OCI-LY1 (cell line): Measurements from ENCODE around the gene ADAMTS9.

Experiments used
- H2AFZ ChIP-seq: fragments of 200-600 bp; sonication (generic), shearing (Covaris generic); 2 replicates; pipeline ENCODE4 v1.6.0; 2014; ENCODE audit warnings: antibody characterized with exemption, mild to moderate bottlenecking, low read length
- H3F3A ChIP-seq: fragments of 200-600 bp; sonication (generic), shearing (Covaris generic); 2 replicates; pipeline ENCODE4 v1.6.0; 2014; ENCODE audit warnings: mild to moderate bottlenecking, antibody characterized with exemption, low read length, moderate library complexity; ENCODE audit not compliant: insufficient read depth
- H3K27ac ChIP-seq: fragments of 200-600 bp; sonication (generic); 2 replicates; pipeline ENCODE4 v1.5.1; 2014; ENCODE audit warnings: low read length, mixed run types, mild to moderate bottlenecking, low read depth; ENCODE audit not compliant: poor library complexity, severe bottlenecking
- H3K27me3 ChIP-seq: fragments of 200-600 bp; sonication (generic); 2 replicates; pipeline ENCODE4 v1.6.0; 2014; ENCODE audit warnings: antibody characterized with exemption, mild to moderate bottlenecking, low read length, moderate library complexity; ENCODE audit not compliant: insufficient read depth
- H3K36me3 ChIP-seq: fragments of 200-600 bp; sonication (generic); 2 replicates; pipeline ENCODE4 v1.6.1; 2014; ENCODE audit warnings: mild to moderate bottlenecking, antibody characterized with exemption, low read length, moderate library complexity, mixed read lengths; ENCODE audit not compliant: insufficient read depth
- H3K4me1 ChIP-seq: fragments of 200-600 bp; sonication (generic); 2 replicates; pipeline ENCODE4 v1.5.1; 2014; ENCODE audit warnings: mild to moderate bottlenecking, low read length, moderate library complexity; ENCODE audit not compliant: insufficient read depth, severe bottlenecking
- H3K4me2 ChIP-seq: fragments of 200-600 bp; sonication (generic), shearing (Covaris generic); 2 replicates; pipeline ENCODE4 v1.6.1; 2014; ENCODE audit warnings: low read length
- H3K4me3 ChIP-seq: fragments of 200-600 bp; sonication (generic); 2 replicates; pipeline ENCODE4 v1.5.1; 2014; ENCODE audit warnings: low read length, low read depth, mild to moderate bottlenecking, mixed read lengths; ENCODE audit not compliant: poor library complexity, severe bottlenecking
- H3K79me2 ChIP-seq: fragments of 200-600 bp; shearing (Covaris generic); 2 replicates; pipeline ENCODE4 v1.6.1; 2016; ENCODE audit warnings: mixed run types, low read length, mixed read lengths; ENCODE audit not compliant: insufficient read depth
- H3K9ac ChIP-seq: fragments of 200-600 bp; sonication (generic), shearing (Covaris generic); 2 replicates; pipeline ENCODE4 v1.6.1; 2014; ENCODE audit warnings: mild to moderate bottlenecking, low read length, mixed read lengths
- H3K9me2 ChIP-seq: fragments of 200-600 bp; sonication (generic), shearing (Covaris generic); 2 replicates; pipeline ENCODE4 v1.6.1; 2014; ENCODE audit warnings: low read depth, mild to moderate bottlenecking, low read length, mixed read lengths
- H3K9me3 ChIP-seq: fragments of 200-600 bp; shearing (Covaris generic); 2 replicates; pipeline ENCODE4 v1.6.1; 2014; ENCODE audit warnings: low read length, mixed read lengths
- H4K20me1 ChIP-seq: fragments of 200-600 bp; sonication (generic), shearing (Covaris generic); 2 replicates; pipeline ENCODE4 v1.6.0; 2016; ENCODE audit warnings: mild to moderate bottlenecking, low read length; ENCODE audit not compliant: insufficient read depth
- CTCF ChIP-seq: fragments of 200-600 bp; sonication (generic), shearing (Covaris generic); IDR thresholded peaks from 2 replicates; pipeline ENCODE4 v1.5.1; 2017; ENCODE audit warnings: mild to moderate bottlenecking, antibody characterized with exemption, low read length, moderate library complexity, mixed read lengths
- EZH2 ChIP-seq: fragments of 200-600 bp; sonication (generic), shearing (Covaris generic); IDR thresholded peaks from 2 replicates; pipeline ENCODE4 v1.8.0; 2017; ENCODE audit warnings: borderline replicate concordance, mixed run types, mild to moderate bottlenecking, antibody characterized with exemption, low read length, moderate library complexity, mixed read lengths

The ADAMTS9 gene

GRCh38 chr3:64489361-64490044 lies 198.3 kb downstream of the ADAMTS9 start:
- Histone ChIP-seq H3K9me2 (no peaks in the 10 kb centered on the region), H3K4me3 (no peak overlapping the region), H3K4me1 (no peaks in the 10 kb centered on the region), H3K9me3 (no peaks in the 10 kb centered on the region), H3K27me3 (no peaks in the 10 kb centered on the region; the same call in 1 of the 2 replicates), H3K9ac (no peak overlapping the region), H3K27ac (no peak overlapping the region), H3K79me2 (no peaks in the 10 kb centered on the region), H3K4me2 (no peak overlapping the region), H4K20me1 (no peaks in the 10 kb centered on the region), H3K36me3 (no peaks in the 10 kb centered on the region), H2AFZ (no peak overlapping the region), H3F3A (no peaks in the 10 kb centered on the region)
- TF ChIP-seq EZH2 (no peak), CTCF (no peak)

GRCh38 chr3:64488939-64489338 lies 198.9 kb downstream of the ADAMTS9 start:
- Histone ChIP-seq H3K27ac (no peak overlapping the region), H3K4me2 (no peak overlapping the region), H3K9me2 (no peaks in the 10 kb centered on the region), H3K4me1 (no peaks in the 10 kb centered on the region), H3K9me3 (no peaks in the 10 kb centered on the region), H3K27me3 (no peaks in the 10 kb centered on the region; the same call in 1 of the 2 replicates), H3K4me3 (no peak overlapping the region), H3K79me2 (no peaks in the 10 kb centered on the region), H2AFZ (no peak overlapping the region), H3K9ac (no peak overlapping the region), H3K36me3 (no peaks in the 10 kb centered on the region), H3F3A (no peaks in the 10 kb centered on the region), H4K20me1 (no peaks in the 10 kb centered on the region)
- TF ChIP-seq EZH2: no peak
- TF ChIP-seq CTCF: no peak

- Histone ChIP-seq H4K20me1 (no peaks in the 10 kb centered on the region), H3K36me3 (no peaks in the 10 kb centered on the region), H3K4me3 (no peak overlapping the region), H3K9ac (no peak overlapping the region), H3K9me2 (no peaks in the 10 kb centered on the region), H3K4me2 (no peak overlapping the region), H3K9me3 (no peaks in the 10 kb centered on the region), H3K27me3 (no peaks in the 10 kb centered on the region), H2AFZ (no peak overlapping the region), H3K79me2 (no peaks in the 10 kb centered on the region), H3K4me1 (no peaks in the 10 kb centered on the region), H3K27ac (no peak overlapping the region), H3F3A (no peaks in the 10 kb centered on the region)
- no peak for TF ChIP-seq EZH2
- peak; percentile 82 for TF ChIP-seq CTCF
These were observed 203.4 kb downstream of the ADAMTS9 start for GRCh38 chr3:64484289-64484992.
